ENCODE measurements around the gene MRTO4.
"Not testable (repeated sequence)": the region's sequence is repeated elsewhere in the genome, so short reads cannot be mapped to it uniquely, and the experiment has no call there.

MRTO4 gene

GRCh38 chr1:19251305-19252196 lies at the start of gene MRTO4, which contains the start of gene EMC1:
TSS of gene MRTO4 (plus strand) at chr1:19251805. CDS start at chr1:19251836, 31 bp downstream.
TSS of gene EMC1 (minus strand) at chr1:19251524. CDS start at chr1:19251509, 15 bp downstream.
- DNase-seq (ENCODE audit: low read depth) = peak; percentile 83

GRCh38 chr1:19202396-19202795 lies 49.2 kb upstream of the MRTO4 start:
- no peak for DNase-seq (ENCODE audit: low read depth)

GRCh38 chr1:19203440-19203839 lies 48.2 kb upstream of the MRTO4 start:
- DNase-seq (ENCODE audit: low read depth) = no peak

- no peak for DNase-seq (ENCODE audit: low read depth)
These were observed 46.9 kb upstream of the MRTO4 start for GRCh38 chr1:19204446-19205266.

- no peak for DNase-seq (ENCODE audit: low read depth)
These were observed 46.2 kb upstream of the MRTO4 start for GRCh38 chr1:19205403-19205802.

- no peak for DNase-seq (ENCODE audit: low read depth)
These were observed 45.8 kb upstream of the MRTO4 start for GRCh38 chr1:19205845-19206244.

- DNase-seq (ENCODE audit: low read depth) = no peak
These were observed 44.7 kb upstream of the MRTO4 start for GRCh38 chr1:19206947-19207346.

GRCh38 chr1:19208710-19209438 lies 42.7 kb upstream of the MRTO4 start:
- no peak for DNase-seq (ENCODE audit: low read depth)

- peak; percentile 23 for DNase-seq (ENCODE audit: low read depth)
These were observed 42.1 kb upstream of the MRTO4 start for GRCh38 chr1:19209439-19209989.

- peak; percentile 91 for DNase-seq (ENCODE audit: low read depth)
These were observed 41.4 kb upstream of the MRTO4 start, which contains the start of gene UBR4 for GRCh38 chr1:19209990-19210771. TSS of gene UBR4 (minus strand) at chr1:19210266. CDS start at chr1:19210248, 18 bp downstream.

GRCh38 chr1:19210772-19211549 lies 40.6 kb upstream of the MRTO4 start:
- no peak for DNase-seq (ENCODE audit: low read depth)

- no peak for DNase-seq (ENCODE audit: low read depth)
These were observed 39.4 kb upstream of the MRTO4 start for GRCh38 chr1:19212167-19212566.

GRCh38 chr1:19213580-19213979 lies 38.0 kb upstream of the MRTO4 start:
- DNase-seq (ENCODE audit: low read depth) = no peak

GRCh38 chr1:19216585-19216984 lies 35.0 kb upstream of the MRTO4 start:
- DNase-seq (ENCODE audit: low read depth) = not testable (repeated sequence)

- DNase-seq (ENCODE audit: low read depth) = no peak
These were observed 32.2 kb upstream of the MRTO4 start for GRCh38 chr1:19219451-19219850.

GRCh38 chr1:19220080-19220846 lies 31.3 kb upstream of the MRTO4 start:
- no peak for DNase-seq (ENCODE audit: low read depth)

- DNase-seq (ENCODE audit: low read depth) = no peak
These were observed 30.6 kb upstream of the MRTO4 start for GRCh38 chr1:19220991-19221390.

- DNase-seq (ENCODE audit: low read depth) = no peak
These were observed 29.0 kb upstream of the MRTO4 start for GRCh38 chr1:19222573-19222972.

All from stimulated activated CD8-positive, alpha-beta memory T cell treated with anti-CD3 and anti-CD28 coated beads, Interleukin-7, amount 100 ng/mL, for 24 hours (primary cell).